ENCODE measurements around the gene TMEM109. TPM values are rescaled to one million over a fixed set of nuclear protein-coding genes. Genes with fewer than 3 reads are reported as not detected.

TMEM109 gene
- total and polyA plus RNA-seq, 2 of the 8 experiments (the other 6 are each of a cell fraction or from before 2014, with no cell fraction given) = 27.3 to 30.3 TPM

- Histone ChIP-seq H3K18ac (ENCODE audit: extremely low read depth, low read length) (no peak overlapping the region), H3K27me3 (replicated peaks in 1 of 4; ENCODE audit: control insufficient read depth in 3 of 4, extremely low read depth in 1 of 4, insufficient read depth in 3 of 4, low read length in 3 of 4) (no peaks in the 10 kb centered on the region), H4K91ac (replicated peaks; ENCODE audit: insufficient read length, low read length) (no peak overlapping the region), H3K4ac (replicated peaks; ENCODE audit: insufficient read length, low read depth, low read length) (no peak overlapping the region), H4K8ac (ENCODE audit: extremely low read depth, insufficient read depth, low read length) (no peak overlapping the region), H2BK5ac (ENCODE audit: low read depth, low read length) (no peak overlapping the region), H4K5ac (ENCODE audit: insufficient read length, low read depth, low read length) (no peak overlapping the region), H3K23me2 (ENCODE audit: low read depth, low read length) (no peaks in the 10 kb centered on the region), H3K4me3 (ENCODE audit: extremely low read depth in 1 of 4, insufficient read depth in 2 of 4, low read depth in 3 of 4, low read length in 4 of 4) (no peak overlapping the region), H3K4me1 (replicated peaks in 1 of 4; ENCODE audit: control insufficient read depth in 3 of 4, insufficient read depth in 4 of 4, low read length in 3 of 4) (peaks cover under 1 to 6% (median under 1%) of the 10 kb centered on the region in 4 experiments; a peak in 3 of 7 replicates), H3K4me2 (ENCODE audit: insufficient read depth in 1 of 2, low read depth in 2 of 2, low read length in 2 of 2) (no peak overlapping the region), H2BK12ac (ENCODE audit: low read depth, low read length) (no peak overlapping the region), H2AFZ (ENCODE audit: low read length) (no peak overlapping the region), H3K23ac (ENCODE audit: insufficient read length) (no peak overlapping the region), H3K14ac (ENCODE audit: insufficient read length) (no peak overlapping the region), H4K20me1 (replicated peaks in 1 of 2; ENCODE audit: control insufficient read depth in 1 of 2, insufficient read depth in 2 of 2, low read length in 2 of 2) (peaks cover 10 to 30% of the 10 kb centered on the region in 2 experiments), H3K56ac (replicated peaks; ENCODE audit: insufficient read length, low read depth, low read length) (no peak overlapping the region), H3K27ac (ENCODE audit: low read depth, low read length) (no peak overlapping the region), H3K36me3 (ENCODE audit: control insufficient read depth in 2 of 4, insufficient read depth in 4 of 4, low read length in 3 of 4) (peaks cover 34 to 81% (median 74%) of the 10 kb centered on the region in 4 experiments), H3K9me3 (ENCODE audit: insufficient read depth in 2 of 2, low read depth in 1 of 2, low read length in 1 of 2) (no peaks in the 10 kb centered on the region), H2BK120ac (replicated peaks; ENCODE audit: low read depth, low read length) (no peak overlapping the region), H3K79me2 (ENCODE audit: control insufficient read depth in 1 of 2, insufficient read depth in 2 of 2, low read length in 2 of 2) (peaks cover 13 to 30% of the 10 kb centered on the region in 2 experiments), H2AK5ac (ENCODE audit: low read depth, low read length) (no peak overlapping the region), H3K9ac (replicated peaks in 1 of 4; ENCODE audit: extremely low read depth in 1 of 4, low read depth in 3 of 4, low read length in 3 of 4) (no peak overlapping the region), H2BK20ac (ENCODE audit: low read length) (no peak overlapping the region), H2BK15ac (ENCODE audit: low read length) (no peak overlapping the region), H3K79me1 (ENCODE audit: low read depth, low read length) (peaks cover 9% of the 10 kb centered on the region)
- 66% methylated on average over 4 of the region's 4 CpGs; no CpG with 5 or more reads in 1 of the 2 experiments for WGBS, 2 experiments (ENCODE audit: extremely low coverage in 1 of 2, insufficient coverage in 1 of 2, insufficient read length in 1 of 2, insufficient replicate concordance in 2 of 2, low coverage in 1 of 2, low lambda C conversion rate in 2 of 2, missing lambda C conversion rate in 1 of 2)
- ChIA-PET POLR2A (ENCODE audit: partially characterized antibody) (interaction anchor here (1.5 to 1.6 kb wide), 3 partner anchors 10 to 49 kb away, joined by 3 to 8 read pairs (median 4); no protein-coding TSS in a partner anchor), CTCF (ENCODE audit: partially characterized antibody) (interaction anchor here (0.6 to 23.0 kb wide), 37 partner anchors 8 to 457 kb away, joined by 3 to 522 read pairs (median 4); partner anchors contain the start of genes PTGDR2, TMEM109 and ZP1)
- TF ChIP-seq, protein P1, sequence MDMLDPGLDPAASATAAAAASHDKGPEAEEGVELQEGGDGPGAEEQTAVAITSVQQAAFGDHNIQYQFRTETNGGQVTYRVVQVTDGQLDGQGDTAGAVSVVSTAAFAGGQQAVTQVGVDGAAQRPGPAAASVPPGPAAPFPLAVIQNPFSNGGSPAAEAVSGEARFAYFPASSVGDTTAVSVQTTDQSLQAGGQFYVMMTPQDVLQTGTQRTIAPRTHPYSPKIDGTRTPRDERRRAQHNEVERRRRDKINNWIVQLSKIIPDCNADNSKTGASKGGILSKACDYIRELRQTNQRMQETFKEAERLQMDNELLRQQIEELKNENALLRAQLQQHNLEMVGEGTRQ (IDR thresholded peaks at IDR 0.05; ENCODE audit: low read length) = no peak
- TF ChIP-seq HDAC6 (IDR thresholded peaks at IDR 0.05; ENCODE audit: low read depth, low read length) = no peak
- no peak for TF ChIP-seq BCL11A (IDR thresholded peaks at IDR 0.05; ENCODE audit: low read depth in 2 of 2, low read length in 2 of 2)
- TF ChIP-seq HDAC2 (IDR thresholded peaks at IDR 0.05; ENCODE audit: borderline replicate concordance in 1 of 2, low read depth in 2 of 2, low read length in 2 of 2) = no peak
- no peak for FAIRE-seq
- no peak for DNase-seq (ENCODE audit: low read depth in 1 of 2, low spot score in 2 of 2)
Observed at GRCh38 chr11:60899977-60900376, 14.0 kb upstream of the TMEM109 start.
